ENCODE data around the gene AP3D1. TPM values are rescaled to one million over a fixed set of nuclear protein-coding genes. Genes with fewer than 3 reads are reported as not detected.
A peak's percentile ranks its signal among the peaks of the same experiment; 100 is the strongest.

AP3D1 gene
- total and polyA plus RNA-seq, 12 donors, result 63.9 to 168 (median 81.9) TPM

GRCh38 chr19:2120821-2121220 is 30.5 kb downstream of the AP3D1 start:
- ATAC-seq, result no peak
- intact Hi-C loops (cut with DNase I), result no loop called here
- TF ChIP-seq CTCF (IDR thresholded peaks at IDR 0.05), result no peak
- Histone ChIP-seq H3K4me3 (no peak overlapping the region), H3K27me3 (no peaks in the 10 kb centered on the region), H3K9me3 (no peaks in the 10 kb centered on the region), H3K27ac (no peak overlapping the region), H3K4me1 (no peaks in the 10 kb centered on the region), H3K36me3 (peaks cover 19 to 100% (median 83%) of the 10 kb centered on the region in 9 donors)
- DNase-seq, result peak in 1 of 2 donors; percentile 10
- 94 to 96% methylated on average over 26 of the region's 26 CpGs for WGBS, 2 donors

DNA sequence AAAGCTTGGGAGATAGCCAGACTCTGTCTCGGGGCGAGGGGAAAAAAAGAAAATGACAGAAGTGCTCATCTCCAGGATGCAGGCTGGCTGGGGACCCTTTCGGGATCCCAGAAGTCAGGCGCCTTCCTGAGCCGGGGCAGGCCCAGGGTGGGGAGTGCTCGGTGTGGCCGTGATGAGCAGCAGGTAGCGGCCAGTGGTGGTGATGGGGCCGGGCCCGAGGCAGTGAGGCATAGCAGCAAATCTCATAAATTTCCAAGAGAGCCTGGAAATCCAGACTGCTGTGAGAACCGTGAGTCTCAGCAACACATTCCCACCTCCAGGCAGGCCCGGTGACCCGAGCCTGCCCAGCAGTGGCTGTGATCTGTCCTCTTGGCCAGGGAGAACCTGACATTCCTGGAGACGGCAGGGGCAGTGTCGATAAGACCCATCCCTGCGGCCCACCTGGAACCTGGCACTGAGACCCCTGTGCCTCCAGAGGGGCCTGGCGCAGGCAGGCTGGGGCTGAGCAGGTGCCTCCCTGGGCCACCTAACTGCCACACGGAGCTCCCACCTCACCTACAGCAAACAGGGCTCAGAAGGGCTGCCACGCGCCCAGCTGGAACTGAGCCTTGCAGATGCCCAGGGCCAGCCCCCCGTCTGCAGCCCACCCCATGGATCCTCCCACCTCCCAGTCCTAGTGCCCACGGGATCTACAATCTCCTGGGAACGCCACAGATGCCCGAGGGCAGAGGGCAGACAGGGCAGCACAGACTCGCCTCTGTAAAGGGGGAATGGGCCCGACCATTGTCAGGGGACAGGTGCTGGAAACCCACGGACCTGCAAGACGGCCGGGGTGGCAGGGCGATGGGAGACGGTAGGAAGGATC is 31.2 kb downstream of the AP3D1 start:
- no peak for ATAC-seq
- TF ChIP-seq CTCF (IDR thresholded peaks at IDR 0.05), result no peak
- Histone ChIP-seq H3K9me3 (no peaks in the 10 kb centered on the region), H3K27me3 (no peaks in the 10 kb centered on the region), H3K36me3 (peaks cover 23 to 100% (median 84%) of the 10 kb centered on the region in 9 donors), H3K4me3 (no peak overlapping the region), H3K27ac (no peak overlapping the region), H3K4me1 (no peaks in the 10 kb centered on the region)
- intact Hi-C loops (cut with DNase I), result no loop called here
- DNase-seq, result peak in 1 of 2 donors; percentile 7
- 92% methylated on average over 31 of the region's 31 CpGs for WGBS, 2 donors

- peaks cover 33 to 100% (median 97%) of the 10 kb centered on the region in 9 donors for H3K36me3 ChIP-seq
- no peak for TF ChIP-seq CTCF (IDR thresholded peaks at IDR 0.05)
- WGBS, 2 donors, result 93 to 94% methylated on average over 18 of the region's 18 CpGs
- no peak overlapping the region for H3K4me3 ChIP-seq
- no peaks in the 10 kb centered on the region for H3K27me3 ChIP-seq
- no peak overlapping the region for H3K27ac ChIP-seq
- no peak for ATAC-seq
- H3K9me3 ChIP-seq, result no peaks in the 10 kb centered on the region
- no peaks in the 10 kb centered on the region for H3K4me1 ChIP-seq
- intact Hi-C loops (cut with DNase I), result no loop called here
- peak in 1 of 2 donors; percentile 7 for DNase-seq
Observed at GRCh38 chr19:2118438-2118837, 32.9 kb downstream of the AP3D1 start.

- Histone ChIP-seq H3K9me3 (no peaks in the 10 kb centered on the region), H3K27ac (no peak overlapping the region), H3K4me3 (no peak overlapping the region), H3K36me3 (peaks cover 29 to 100% (median 97%) of the 10 kb centered on the region in 9 donors), H3K27me3 (no peaks in the 10 kb centered on the region), H3K4me1 (peaks cover 0 to 6% (median 0%) of the 10 kb centered on the region in 9 donors)
- intact Hi-C loops (cut with DNase I), result no loop called here
- DNase-seq (peak in 1 of 2 donors; percentile 6), ATAC-seq (no peak)
- WGBS, 2 donors, result 93 to 94% methylated on average over 27 of the region's 27 CpGs
- no peak for TF ChIP-seq CTCF (IDR thresholded peaks at IDR 0.05)
Observed at GRCh38 chr19:2117215-2117960, 34.0 kb downstream of the AP3D1 start.

Data from heart right ventricle (tissue), 16 donors.